K562 (cell line): ENCODE data around the gene BBX. TPM values are rescaled to one million over a fixed set of nuclear protein-coding genes. Genes with fewer than 3 reads are reported as not detected.

Experiments used
- ATAC-seq: fragments of 200-7000 bp; cut with Tn5 transposase; 3 replicates; pipeline ENCODE4 v1.9.1; 2020; ENCODE audit warnings: moderate library complexity
- BruUV-seq: library from RNA; stranded (reverse); fragments of 400-500 nt; replicated peaks from 2 replicates; lab custom pipeline; 2021; lab: Mats Ljungman, UMichigan
- CTCF ChIA-PET: fragments of 300-600 bp; formaldehyde crosslinking; extraction: SDS; loops from one replicate; lab custom pipeline; 2021; ENCODE audit warnings: low intra/inter-chr PET ratio; lab: Yijun Ruan, JAX
- POLR2A ChIA-PET: fragments of 300-600, 350-650 bp; sonication (Branson Sonifier 250); formaldehyde crosslinking; extraction: SDS; loops from one replicate; lab custom pipeline; 2021; ENCODE audit warnings: antibody characterized with exemption, inconsistent platforms; lab: Yijun Ruan, JAX
- DNase-seq, 4 experiments: peaks; one replicate each; pipeline versions ENCODE4 v3.0.0 to v3.0.0-alpha.2; 2011 to 2018; ENCODE audit warnings: low spot score in 3 of 4, mixed read lengths in 3 of 4; ENCODE audit errors: extremely low read depth in 1 of 4
- FAIRE-seq: peaks from 2 replicates; lab custom pipeline; 2011; peaks lifted over from hg19 to GRCh38; lab: Jason Lieb, UNC
- H2AFZ ChIP-seq: 2 replicates; pipeline ENCODE4 v1.6.0; 2011; ENCODE audit warnings: low read depth, low read length, control low read depth, inconsistent platforms
- H3K27ac ChIP-seq: fragments of 200-600 bp; 3 replicates; pipeline ENCODE4 v1.8.0; 2011; ENCODE audit warnings: low read depth, mild to moderate bottlenecking, control low read depth, inconsistent platforms, low read length, moderate library complexity, mixed read lengths; ENCODE audit errors: extremely low read depth
- H3K27me3 ChIP-seq, 2 experiments: fragments of 300-600 bp in 1 of 2; 2 replicates in 1 of 2; 3 replicates in 1 of 2; pipeline versions ENCODE4 v1.6.0 to v1.8.0; 2011; ENCODE audit warnings: inconsistent platforms in 2 of 2, low read length in 2 of 2, mild to moderate bottlenecking in 1 of 2, mixed read lengths in 1 of 2, moderate library complexity in 1 of 2; ENCODE audit not compliant: control insufficient read depth in 2 of 2, insufficient read depth in 2 of 2
- H3K36me3 ChIP-seq: fragments of 300-600 bp; 3 replicates; pipeline ENCODE4 v1.8.0; 2011; ENCODE audit warnings: mild to moderate bottlenecking, low read length, inconsistent platforms; ENCODE audit not compliant: control insufficient read depth, insufficient read depth
- H3K4me1 ChIP-seq, 2 experiments: fragments of 200-600 bp in 1 of 2; replicated peaks in 1 of 2; 2 replicates in 1 of 2; 3 replicates in 1 of 2; pipeline versions ENCODE4 v1.5.1 to v1.8.0; 2011; ENCODE audit warnings: inconsistent platforms in 2 of 2, low read length in 2 of 2, mild to moderate bottlenecking in 1 of 2, mixed read lengths in 1 of 2, moderate library complexity in 1 of 2; ENCODE audit not compliant: control insufficient read depth in 2 of 2, insufficient read depth in 2 of 2
- H3K4me2 ChIP-seq: 2 replicates; pipeline ENCODE4 v1.6.1; 2011; ENCODE audit warnings: low read length, control low read depth, inconsistent platforms, mixed read lengths; ENCODE audit not compliant: insufficient read depth
- H3K4me3 ChIP-seq: fragments of 200-600 bp; sonication (generic), shearing (Covaris generic); 2 replicates; pipeline ENCODE4 v1.5.1; 2016; ENCODE audit warnings: control low read depth, inconsistent platforms
- H3K79me2 ChIP-seq: fragments of 200-600 bp; 3 replicates; pipeline ENCODE4 v1.8.0; 2011; ENCODE audit warnings: low read length, inconsistent platforms; ENCODE audit not compliant: control insufficient read depth, insufficient read depth
- H3K9ac ChIP-seq, 2 experiments: 2 replicates each; pipeline versions ENCODE4 v1.6.0 to v1.6.1; 2011; ENCODE audit warnings: low read depth in 2 of 2, low read length in 2 of 2, control low read depth in 1 of 2, inconsistent platforms in 1 of 2, mild to moderate bottlenecking in 1 of 2, mixed read lengths in 1 of 2; ENCODE audit not compliant: insufficient read depth in 1 of 2
- H3K9me1 ChIP-seq: one replicate; pipeline ENCODE4 v1.6.0; 2011; ENCODE audit warnings: inconsistent platforms, mild to moderate bottlenecking, low read length, moderate library complexity; ENCODE audit not compliant: control insufficient read depth, insufficient read depth
- H3K9me3 ChIP-seq: replicated peaks from 2 replicates; pipeline ENCODE4 v1.5.1; 2011; ENCODE audit warnings: low read depth, low read length, inconsistent platforms; ENCODE audit not compliant: control insufficient read depth, insufficient read depth
- H4K20me1 ChIP-seq: replicated peaks from 2 replicates; pipeline ENCODE4 v1.6.1; 2011; ENCODE audit warnings: low read length, inconsistent platforms, mixed read lengths; ENCODE audit not compliant: control insufficient read depth, insufficient read depth
- BRD9 ChIP-seq: fragments of 450-650 bp; IDR thresholded peaks from 2 replicates; pipeline ENCODE4 v1.6.1; 2018; ENCODE audit warnings: low read depth; ENCODE audit not compliant: partially characterized antibody
- CBX5 ChIP-seq: IDR thresholded peaks from 2 replicates; pipeline ENCODE4 v1.6.1; 2014; ENCODE audit warnings: low read depth, borderline replicate concordance
- E2F6 ChIP-seq, 2 experiments: IDR thresholded peaks; 2 replicates each; pipeline ENCODE4 v1.6.1; 2011; ENCODE audit warnings: borderline replicate concordance in 1 of 2, control low read depth in 1 of 2, low read depth in 1 of 2, low read length in 1 of 2, mild to moderate bottlenecking in 1 of 2, mixed read lengths in 1 of 2, moderate library complexity in 1 of 2; ENCODE audit not compliant: insufficient read depth in 1 of 2, insufficient read length in 1 of 2, poor library complexity in 1 of 2, severe bottlenecking in 1 of 2; ENCODE audit errors: extremely low read depth in 1 of 2
- ELF1 ChIP-seq: fragments of 200-800 bp; sonication (Bioruptor generic); IDR thresholded peaks from 2 replicates; pipeline ENCODE4 v1.6.1; 2016; ENCODE audit warnings: missing genetic modification characterization, missing compliant biosample characterization
- HOMEZ ChIP-seq: fragments of 250-450 bp; sonication (Bioruptor Pico); IDR thresholded peaks from 2 replicates; pipeline ENCODE4 v1.4.0; 2020; ENCODE audit warnings: mild to moderate bottlenecking, moderate library complexity
- IRF9 ChIP-seq: fragments of 450-650 bp; IDR thresholded peaks from 2 replicates; pipeline ENCODE4 v1.6.1; 2016; ENCODE audit warnings: missing biosample characterization, missing genetic modification characterization
- MAFF ChIP-seq: IDR thresholded peaks from 2 replicates; pipeline ENCODE4 v1.6.1; 2012; ENCODE audit warnings: low read length, improper control_type of control experiment
- NFRKB ChIP-seq: fragments of 450-650 bp; IDR thresholded peaks from 2 replicates; pipeline ENCODE4 v1.6.1; 2016; ENCODE audit warnings: low read depth
- NR0B1 ChIP-seq: fragments of 450-650 bp; IDR thresholded peaks from one replicate; pipeline ENCODE4 v1.6.1; 2018; ENCODE audit warnings: mild to moderate bottlenecking, moderate library complexity; ENCODE audit not compliant: partially characterized antibody
- PHF8 ChIP-seq: fragments of 200-600 bp; sonication (generic); IDR thresholded peaks from 2 replicates; pipeline ENCODE4 v1.6.1; 2012; ENCODE audit warnings: mixed run types, mild to moderate bottlenecking, inconsistent platforms, low read length, moderate library complexity, borderline replicate concordance
- SOX6 ChIP-seq: fragments of 450-650 bp; IDR thresholded peaks from 2 replicates; pipeline ENCODE4 v1.6.1; 2014; ENCODE audit warnings: mild to moderate bottlenecking
- ZC3H4 ChIP-seq: sonication (generic); formaldehyde crosslinking; IDR thresholded peaks from 2 replicates; pipeline ENCODE4 v1.9.0; 2021; ENCODE audit warnings: missing genetic modification reagents, borderline replicate concordance
- ZNF143 ChIP-seq: sonication (generic); formaldehyde crosslinking; IDR thresholded peaks from 2 replicates; pipeline ENCODE4 v1.9.0; 2022; ENCODE audit warnings: mild to moderate bottlenecking, missing genetic modification reagents
- ZNF57 ChIP-seq: fragments of 450-650 bp; formaldehyde crosslinking; IDR thresholded peaks from 2 replicates; pipeline ENCODE4 v1.4.0; 2020; ENCODE audit warnings: mild to moderate bottlenecking, moderate library complexity
- WGBS: fragments of 100-300 bp; shearing (Covaris generic); methylation state at CpG from one replicate; pipeline ENCODE4 v1.1.6; 2016; ENCODE audit warnings: low coverage, mixed read lengths; ENCODE audit not compliant: insufficient coverage; ENCODE audit errors: missing lambda C conversion rate; 5-methylcytosine and 5-hydroxymethylcytosine counted together
- in situ Hi-C: fragments of 300-500 bp; cut with MboI; formaldehyde crosslinking; loops from 4 replicates; pipeline ENCODE4 v1.15.0; 2018; ENCODE audit warnings: inconsistent platforms, mixed read lengths
- intact Hi-C: fragments of 100-400 bp; cut with micrococcal nuclease; formaldehyde crosslinking; loops from 2 replicates; pipeline ENCODE4 v1.14.2; 2022
- polyA plus RNA-seq, 8 experiments: library from polyadenylated mRNA; depleted of rRNA in 4 of 8; stranded (reverse) in 5 of 8; unstranded in 3 of 8; fragments of >200 nt; fragmentation: Nextera tagmentation in 2 of 8; fragmentation: Illumina TruSeq in 1 of 8; extraction: Ambion mirVana in 2 of 8; extraction: Trizol in 1 of 8; gene quantifications; 2 replicates each; pipeline versions ENCODE4 v1.2.1 to v1.2.3, GENCODE V29; 2011 to 2014; ENCODE audit warnings: inconsistent platforms in 1 of 8, missing spikeins in 1 of 8
- total RNA-seq, 7 experiments: library from RNA; depleted of rRNA in 6 of 7; stranded (reverse); fragments of >200 nt in 6 of 7; fragmentation: Illumina TruSeq in 2 of 7; extraction: Trizol in 2 of 7; gene quantifications; 2 replicates each; pipeline versions ENCODE4 v1.2.1 to v1.2.3, GENCODE V29; 2011 to 2021; ENCODE audit warnings: low replicate concordance in 1 of 7
- TF ChIP-seq, protein P1 (sequence below), 2 experiments: fragments of 450-650 bp in 1 of 2; sonication (generic) in 1 of 2; formaldehyde crosslinking; conservative IDR thresholded peaks; 2 replicates each; pipeline versions ENCODE4 v1.4.0 to v1.8.1; 2020 to 2022; ENCODE audit warnings: mild to moderate bottlenecking in 1 of 2, missing genetic modification reagents in 1 of 2
- TF ChIP-seq, protein P2 (sequence below): fragments of 250-450 bp; sonication (Bioruptor Pico); IDR thresholded peaks from 2 replicates; pipeline ENCODE4 v1.6.1; 2021; ENCODE audit warnings: mild to moderate bottlenecking

BBX gene
- total and polyA plus RNA-seq, 9 of the 15 experiments (the other 6 are each of a cell fraction or from before 2014, with no cell fraction given), result 4.9 to 19.5 (median 11.8) TPM

- Histone ChIP-seq H3K27me3 (no peaks in the 10 kb centered on the region), H3K27ac (no peak overlapping the region), H3K4me2 (no peak overlapping the region), H3K9me3 (no peaks in the 10 kb centered on the region), H3K4me1 (no peaks in the 10 kb centered on the region), H3K9me1 (no peaks in the 10 kb centered on the region), H3K4me3 (no peak overlapping the region), H3K79me2 (no peaks in the 10 kb centered on the region), H3K9ac (no peak overlapping the region), H2AFZ (no peak overlapping the region), H4K20me1 (no peaks in the 10 kb centered on the region), H3K36me3 (peaks cover 10% of the 10 kb centered on the region; the same call in 2 of the 3 replicates)
- TF ChIP-seq HOMEZ (CRISPR knock-in tag) (no peak), NFRKB (no peak), SOX6 (no peak), ZC3H4 (CRISPR knock-in tag) (no peak), BRD9 (no peak), IRF9 (tag) (no peak), MAFF (no peak), ZNF57 (CRISPR knock-in tag) (no peak), CBX5 (no peak), NR0B1 (no peak), PHF8 (no peak), E2F6 (IDR thresholded peaks at IDR 0.05; ENCODE audit: borderline replicate concordance in 1 of 2, extremely low read depth in 1 of 2, insufficient read depth in 1 of 2, insufficient read length in 1 of 2, low read depth in 1 of 2, low read length in 1 of 2, poor library complexity in 1 of 2, severe bottlenecking in 1 of 2) (no peak), ZNF143 (CRISPR knock-in tag) (no peak), ELF1 (tag) (no peak)
- TF ChIP-seq, protein P1, sequence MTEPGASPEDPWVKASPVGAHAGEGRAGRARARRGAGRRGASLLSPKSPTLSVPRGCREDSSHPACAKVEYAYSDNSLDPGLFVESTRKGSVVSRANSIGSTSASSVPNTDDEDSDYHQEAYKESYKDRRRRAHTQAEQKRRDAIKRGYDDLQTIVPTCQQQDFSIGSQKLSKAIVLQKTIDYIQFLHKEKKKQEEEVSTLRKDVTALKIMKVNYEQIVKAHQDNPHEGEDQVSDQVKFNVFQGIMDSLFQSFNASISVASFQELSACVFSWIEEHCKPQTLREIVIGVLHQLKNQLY (CRISPR knock-in tag; conservative IDR thresholded peaks at IDR 0.05), result no peak
- TF ChIP-seq, protein P2, sequence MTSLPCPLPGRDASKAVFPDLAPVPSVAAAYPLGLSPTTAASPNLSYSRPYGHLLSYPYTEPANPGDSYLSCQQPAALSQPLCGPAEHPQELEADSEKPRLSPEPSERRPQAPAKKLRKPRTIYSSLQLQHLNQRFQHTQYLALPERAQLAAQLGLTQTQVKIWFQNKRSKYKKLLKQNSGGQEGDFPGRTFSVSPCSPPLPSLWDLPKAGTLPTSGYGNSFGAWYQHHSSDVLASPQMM (CRISPR knock-in tag), result no peak
- DNase-seq, result no peak
- in situ Hi-C loops (no loop called here), intact Hi-C loops (no loop called here)
- no peak for ATAC-seq
- no CpG with 5 or more reads among the region's 1 CpG for WGBS
- no peak for FAIRE-seq
- CTCF ChIA-PET, result no interaction called here
- BruUV-seq, result no TSS peak
- POLR2A ChIA-PET, result no interaction called here
These were observed 274.8 kb downstream of the BBX start for GRCh38 chr3:107797586-107797985.
